Parathyroid adenoma (tissue), 2 donors: ENCODE data around the gene CFAP46.

Source experiments
- H2AFZ ChIP-seq: fragments of 300-600 bp; sonication (generic); one replicate; pipeline ENCODE4 v1.7.0; 2017; ENCODE audit warnings: antibody characterized with exemption, mild to moderate bottlenecking
- H3K27ac ChIP-seq: fragments of 300-600 bp; sonication (generic); one replicate; pipeline ENCODE4 v1.7.0; 2017
- H3K27me3 ChIP-seq: fragments of 300-600 bp; sonication (generic); one replicate; pipeline ENCODE4 v1.7.0; 2017; ENCODE audit warnings: low read length; ENCODE audit not compliant: control insufficient read depth, insufficient read depth
- H3K36me3 ChIP-seq: fragments of 300-600 bp; sonication (generic); one replicate; pipeline ENCODE4 v1.7.0; 2017; ENCODE audit warnings: low read length; ENCODE audit not compliant: control insufficient read depth, insufficient read depth
- H3K4me1 ChIP-seq: fragments of 300-600 bp; sonication (generic); one replicate; pipeline ENCODE4 v1.7.0; 2017; ENCODE audit warnings: control low read depth
- H3K4me2 ChIP-seq: fragments of 300-600 bp; sonication (generic); one replicate; pipeline ENCODE4 v1.7.0; 2017; ENCODE audit warnings: low read length
- H3K4me3 ChIP-seq: fragments of 300-600 bp; sonication (generic); one replicate; pipeline ENCODE4 v1.7.0; 2017; ENCODE audit warnings: low read depth, low read length
- H3K79me2 ChIP-seq: fragments of 300-600 bp; sonication (generic); one replicate; pipeline ENCODE4 v1.7.0; 2017; ENCODE audit warnings: control low read depth
- H3K9ac ChIP-seq: fragments of 300-600 bp; sonication (generic); one replicate; pipeline ENCODE4 v1.7.0; 2017; ENCODE audit warnings: mild to moderate bottlenecking
- H3K9me3 ChIP-seq: fragments of 300-600 bp; sonication (generic); one replicate; pipeline ENCODE4 v1.7.0; 2017; ENCODE audit warnings: low read length; ENCODE audit not compliant: control insufficient read depth
- TF ChIP-seq, protein P1 (sequence below): fragments of 300-600 bp; sonication (generic); IDR thresholded peaks from one replicate; pipeline ENCODE4 v1.7.0; 2017; ENCODE audit warnings: antibody characterized with exemption, mild to moderate bottlenecking
- donor health status: primary hyperparathyroidism.

CFAP46 gene

DNA sequence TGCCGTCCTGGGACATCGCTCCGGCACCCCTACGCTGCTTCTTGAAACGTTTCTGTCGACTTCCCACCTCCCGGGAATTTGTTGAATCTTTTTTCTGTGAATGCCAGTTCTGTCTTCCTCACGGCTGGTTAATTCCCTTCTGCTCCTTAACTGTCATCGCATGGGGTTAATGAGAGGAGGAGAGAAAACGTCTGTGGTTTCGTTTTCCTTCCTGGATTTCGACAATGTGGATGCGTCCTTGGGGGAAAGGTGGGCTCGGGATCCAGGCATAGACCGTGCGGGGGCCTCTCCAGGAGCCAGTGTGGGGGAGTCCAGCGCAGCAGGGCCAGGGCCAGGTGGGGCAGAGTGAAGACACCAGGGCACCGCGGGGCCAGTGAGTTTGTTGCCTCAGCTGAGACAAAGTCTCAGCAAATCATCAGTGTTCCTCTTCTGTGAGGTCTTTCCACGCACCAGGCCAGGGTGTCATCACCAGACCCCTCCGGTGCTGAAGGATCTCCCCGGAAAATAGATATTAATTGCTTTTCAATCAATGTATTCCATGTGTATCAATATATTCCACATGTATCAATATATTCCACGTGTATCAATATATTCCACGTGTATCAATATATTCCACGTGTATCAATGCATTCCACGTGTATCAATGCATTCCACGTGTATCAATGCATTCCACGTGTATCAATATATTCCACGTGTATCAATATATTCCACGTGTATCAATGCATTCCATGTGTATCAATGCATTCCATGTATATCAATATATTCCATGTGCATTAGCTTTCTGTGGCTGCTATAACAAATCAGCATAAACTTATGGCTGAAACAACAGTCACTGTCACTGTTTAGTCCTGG lies 33.7 kb upstream of the CFAP46 start:
- Histone ChIP-seq H3K27ac (no peak overlapping the region), H3K4me1 (no peaks in the 10 kb centered on the region), H2AFZ (no peak overlapping the region), H3K27me3 (no peaks in the 10 kb centered on the region), H3K4me2 (no peak overlapping the region), H3K36me3 (no peaks in the 10 kb centered on the region), H3K9ac (no peak overlapping the region), H3K79me2 (no peaks in the 10 kb centered on the region), H3K4me3 (no peak overlapping the region), H3K9me3 (no peaks in the 10 kb centered on the region)
- TF ChIP-seq, protein P1, sequence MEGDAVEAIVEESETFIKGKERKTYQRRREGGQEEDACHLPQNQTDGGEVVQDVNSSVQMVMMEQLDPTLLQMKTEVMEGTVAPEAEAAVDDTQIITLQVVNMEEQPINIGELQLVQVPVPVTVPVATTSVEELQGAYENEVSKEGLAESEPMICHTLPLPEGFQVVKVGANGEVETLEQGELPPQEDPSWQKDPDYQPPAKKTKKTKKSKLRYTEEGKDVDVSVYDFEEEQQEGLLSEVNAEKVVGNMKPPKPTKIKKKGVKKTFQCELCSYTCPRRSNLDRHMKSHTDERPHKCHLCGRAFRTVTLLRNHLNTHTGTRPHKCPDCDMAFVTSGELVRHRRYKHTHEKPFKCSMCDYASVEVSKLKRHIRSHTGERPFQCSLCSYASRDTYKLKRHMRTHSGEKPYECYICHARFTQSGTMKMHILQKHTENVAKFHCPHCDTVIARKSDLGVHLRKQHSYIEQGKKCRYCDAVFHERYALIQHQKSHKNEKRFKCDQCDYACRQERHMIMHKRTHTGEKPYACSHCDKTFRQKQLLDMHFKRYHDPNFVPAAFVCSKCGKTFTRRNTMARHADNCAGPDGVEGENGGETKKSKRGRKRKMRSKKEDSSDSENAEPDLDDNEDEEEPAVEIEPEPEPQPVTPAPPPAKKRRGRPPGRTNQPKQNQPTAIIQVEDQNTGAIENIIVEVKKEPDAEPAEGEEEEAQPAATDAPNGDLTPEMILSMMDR, result no peak

GRCh38 chr10:132974886-132975830 lies 32.8 kb upstream of the CFAP46 start:
- no peak overlapping the region for H3K4me2 ChIP-seq
- no peak overlapping the region for H3K9ac ChIP-seq
- no peaks in the 10 kb centered on the region for H3K9me3 ChIP-seq
- H3K27ac ChIP-seq, result no peak overlapping the region
- H3K27me3 ChIP-seq, result no peaks in the 10 kb centered on the region
- no peaks in the 10 kb centered on the region for H3K79me2 ChIP-seq
- H3K4me3 ChIP-seq, result no peak overlapping the region
- TF ChIP-seq, protein P1, result no peak
- H2AFZ ChIP-seq, result no peak overlapping the region
- no peaks in the 10 kb centered on the region for H3K4me1 ChIP-seq
- no peaks in the 10 kb centered on the region for H3K36me3 ChIP-seq

GRCh38 chr10:132974249-132974796 lies 32.0 kb upstream of the CFAP46 start:
- H3K4me2 ChIP-seq, result no peak overlapping the region
- no peak overlapping the region for H2AFZ ChIP-seq
- H3K9ac ChIP-seq, result no peak overlapping the region
- no peaks in the 10 kb centered on the region for H3K4me1 ChIP-seq
- no peaks in the 10 kb centered on the region for H3K79me2 ChIP-seq
- H3K4me3 ChIP-seq, result no peak overlapping the region
- H3K27ac ChIP-seq, result no peak overlapping the region
- H3K36me3 ChIP-seq, result no peaks in the 10 kb centered on the region
- no peaks in the 10 kb centered on the region for H3K27me3 ChIP-seq
- TF ChIP-seq, protein P1, result no peak
- no peaks in the 10 kb centered on the region for H3K9me3 ChIP-seq

DNA sequence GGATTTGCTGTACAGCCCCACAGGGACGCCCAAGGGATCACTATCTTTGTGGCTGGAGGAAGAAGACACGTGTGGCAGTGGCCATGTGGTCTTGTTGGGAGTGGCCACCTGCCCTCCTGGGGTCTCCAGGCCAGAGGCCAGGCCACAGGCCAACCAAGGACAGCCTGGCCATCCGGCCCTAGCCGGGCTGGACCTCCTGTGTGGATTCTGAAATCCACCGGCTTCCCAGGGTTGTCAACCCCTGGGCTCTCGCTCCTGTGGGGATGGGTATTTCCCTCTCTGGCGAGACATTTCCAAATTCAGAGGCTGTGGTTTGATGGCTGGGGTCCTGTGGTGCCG lies 31.5 kb upstream of the CFAP46 start:
- no peak overlapping the region for H2AFZ ChIP-seq
- no peaks in the 10 kb centered on the region for H3K36me3 ChIP-seq
- no peaks in the 10 kb centered on the region for H3K27me3 ChIP-seq
- H3K9ac ChIP-seq, result no peak overlapping the region
- no peaks in the 10 kb centered on the region for H3K9me3 ChIP-seq
- H3K4me1 ChIP-seq, result no peaks in the 10 kb centered on the region
- TF ChIP-seq, protein P1, result no peak
- H3K79me2 ChIP-seq, result no peaks in the 10 kb centered on the region
- no peak overlapping the region for H3K27ac ChIP-seq
- H3K4me3 ChIP-seq, result no peak overlapping the region
- no peak overlapping the region for H3K4me2 ChIP-seq
